ENCODE measurements around the gene HPCAL1. TPM values are rescaled to one million over a fixed set of nuclear protein-coding genes. Genes with fewer than 3 reads are reported as not detected.

HPCAL1 gene
- total and polyA plus RNA-seq, 10 of the 15 experiments (the other 5 are each of a cell fraction or from before 2014, with no cell fraction given) = 0.40 to 12.8 (median 7.9) TPM

GRCh38 chr2:10277293-10278028 lies 25.2 kb upstream of the HPCAL1 start (continued):
- TF ChIP-seq BCL3 (IDR thresholded peaks at IDR 0.05; ENCODE audit: borderline replicate concordance, insufficient read depth, low read depth, low read length, poor library complexity, severe bottlenecking) = no peak
- no peak for TF ChIP-seq PBX3 (IDR thresholded peaks at IDR 0.05; ENCODE audit: insufficient replicate concordance, low read depth, low read length)
- TF ChIP-seq IKZF1 (conservative IDR thresholded peaks at IDR 0.05) = no peak
- TF ChIP-seq SMC3 (IDR thresholded peaks at IDR 0.05; ENCODE audit: borderline replicate concordance, low read length) = no peak
- no peak for TF ChIP-seq RB1 (IDR thresholded peaks at IDR 0.05; ENCODE audit: borderline replicate concordance)

- ATAC-seq = peak; percentile 74
- RAD21 ChIA-PET (ENCODE audit: unreplicated experiment) = interaction anchor here (1.3 to 3.6 kb wide), 3 partner anchors 131 to 157 kb away, joined by 3 to 18 read pairs (median 5); no protein-coding TSS in a partner anchor
- no peaks in the 10 kb centered on the region for H3K79me2 ChIP-seq (ENCODE audit: control insufficient read depth, insufficient read depth, low read length)
- in situ Hi-C loops (cut with MboI) (no loop called here), intact Hi-C loops (cut with micrococcal nuclease; ENCODE audit: unreplicated experiment) (no loop called here)
- no peak overlapping the region for H2AFZ ChIP-seq (ENCODE audit: control insufficient read depth, low read depth, low read length)
- H3K27me3 ChIP-seq (replicated peaks in 1 of 2; ENCODE audit: control insufficient read depth in 2 of 2, insufficient read depth in 2 of 2, low read length in 1 of 2) = no peaks in the 10 kb centered on the region; a peak in 1 of 4 replicates
- SMC1A ChIA-PET (ENCODE audit: uncharacterized antibody, unreplicated experiment) = interaction anchor here (0.6 to 2.6 kb wide), 3 partner anchors 24 to 131 kb away, joined by 3 to 17 read pairs (median 3); no protein-coding TSS in a partner anchor
- no peak overlapping the region for H3K4me2 ChIP-seq (ENCODE audit: control insufficient read depth, insufficient read depth)
- H4K20me1 ChIP-seq (ENCODE audit: control insufficient read depth, insufficient read depth) = no peaks in the 10 kb centered on the region
- H3K4me1 ChIP-seq (ENCODE audit: control insufficient read depth, insufficient read depth, low read length) = peaks cover 2% of the 10 kb centered on the region; the same call in 1 of the 2 replicates
- no peak overlapping the region for H3K9ac ChIP-seq (ENCODE audit: control insufficient read depth, insufficient read depth, low read length)
- CTCF ChIA-PET = interaction anchor here (5.3 kb wide), 1 partner anchor 131 kb away, joined by 27 read pairs; no protein-coding TSS in a partner anchor
- no peaks in the 10 kb centered on the region for H3K36me3 ChIP-seq (ENCODE audit: control insufficient read depth in 2 of 2, insufficient read depth in 2 of 2, low read length in 1 of 2)
- H3K9me3 ChIP-seq (replicated peaks; ENCODE audit: control insufficient read depth, insufficient read depth, low read length) = no peaks in the 10 kb centered on the region
- POLR2A ChIA-PET = interaction anchor here (0.5 to 1.0 kb wide), 3 partner anchors 10 to 65 kb away, joined by 3 to 4 read pairs (median 3); no protein-coding TSS in a partner anchor
- H3K4me3 ChIP-seq = no peak overlapping the region
- H3K27ac ChIP-seq (ENCODE audit: control insufficient read depth, insufficient read depth) = no peak overlapping the region
- no TSS peak for BruUV-seq (replicated peaks)
- WGBS (ENCODE audit: insufficient coverage, insufficient replicate concordance, low lambda C conversion rate, missing lambda C conversion rate) = 26% methylated on average over 14 of the region's 19 CpGs
- no peak for FAIRE-seq
- DNase-seq (ENCODE audit: low read depth, low spot score) = no peak
- TF ChIP-seq MYC (IDR thresholded peaks at IDR 0.05; ENCODE audit: insufficient read depth, insufficient read length, insufficient replicate concordance, low read length, severe bottlenecking) (no peak), MTA2 (IDR thresholded peaks at IDR 0.05; ENCODE audit: low read depth) (0 out of 2 replicates have a peak, but pooled peaks have one; percentile 33), WRNIP1 (IDR thresholded peaks at IDR 0.05; ENCODE audit: borderline replicate concordance, low read depth, low read length) (no peak), EED (IDR thresholded peaks at IDR 0.05; ENCODE audit: low read depth) (no peak), MLLT1 (IDR thresholded peaks at IDR 0.05) (0 out of 2 replicates have a peak, but pooled peaks have one; percentile 15), IKZF2 (IDR thresholded peaks at IDR 0.05) (peak; percentile 51; a peak in 2 of 4 replicates), TCF3 (IDR thresholded peaks at IDR 0.05; ENCODE audit: borderline replicate concordance, insufficient read depth, low read depth, low read length) (no peak), RELB (IDR thresholded peaks at IDR 0.05; ENCODE audit: low read depth) (0 out of 2 replicates have a peak, but pooled peaks have one; percentile 53)
Observed at GRCh38 chr2:10278029-10278762, 24.5 kb upstream of the HPCAL1 start.
